Thymus (tissue), 2 donors: ENCODE measurements around the gene FBRSL1. TPM values are rescaled to one million over a fixed set of nuclear protein-coding genes. Genes with fewer than 3 reads are reported as not detected.

ENCODE experiments used
- polyA plus RNA-seq: library from polyadenylated mRNA; stranded (reverse); fragments of 200-250 nt; gene quantifications from one replicate; pipeline ENCODE4 v1.2.3, GENCODE V29; 2013
- total RNA-seq: library from RNA; stranded (reverse); fragments of 120-200 nt; gene quantifications from one replicate; pipeline ENCODE4 v1.2.4, GENCODE V29; 2013
- donor health status: healthy.

The FBRSL1 gene
- total and polyA plus RNA-seq, 2 donors = 5.9 to 28.7 TPM

Other genes with a start within 250 kb of the FBRSL1 start
- 1.5 TPM for gene GALNT9, start 160.6 kb upstream of the FBRSL1 start, total RNA-seq
- gene GALNT9, start 160.6 kb upstream of the FBRSL1 start, polyA plus RNA-seq = 0.91 TPM
- 0.61 TPM for gene LRCOL1, start 120.4 kb downstream of the FBRSL1 start, total RNA-seq
- gene LRCOL1, start 120.4 kb downstream of the FBRSL1 start, polyA plus RNA-seq = 1.1 TPM
- gene P2RX2, start 128.6 kb downstream of the FBRSL1 start, total RNA-seq = 0.66 TPM
- gene P2RX2, start 128.6 kb downstream of the FBRSL1 start, polyA plus RNA-seq = 2.5 TPM
- 22.2 TPM for gene POLE, start 197.2 kb downstream of the FBRSL1 start, total RNA-seq
- gene POLE, start 197.2 kb downstream of the FBRSL1 start, polyA plus RNA-seq = 19.3 TPM
- 50.1 TPM for gene PXMP2, start 197.4 kb downstream of the FBRSL1 start, total RNA-seq
- gene PXMP2, start 197.4 kb downstream of the FBRSL1 start, polyA plus RNA-seq = 6.3 TPM
- 31.6 TPM for gene PGAM5, start 220.7 kb downstream of the FBRSL1 start, total RNA-seq
- 17.4 TPM for gene PGAM5, start 220.7 kb downstream of the FBRSL1 start, polyA plus RNA-seq